PC-9 (cell line): Measurements from ENCODE around the gene TACR2. TPM values are rescaled to one million over a fixed set of nuclear protein-coding genes. Genes with fewer than 3 reads are reported as not detected.

Experiments
- BruUV-seq: library from RNA; stranded (reverse); fragments of 400-500 nt; replicated peaks from 2 replicates; lab custom pipeline; 2021; lab: Mats Ljungman, UMichigan
- CTCF ChIA-PET: fragments of 300-600 bp; sonication (Branson Sonifier 250); formaldehyde crosslinking; loops from one replicate; lab custom pipeline; 2022; ENCODE audit warnings: antibody characterized with exemption; lab: Charles Lee
- POLR2A ChIA-PET: fragments of 300-600 bp; sonication (Branson Sonifier 250); formaldehyde crosslinking; loops from one replicate; lab custom pipeline; 2022; ENCODE audit warnings: antibody characterized with exemption; ENCODE audit not compliant: unreplicated experiment; lab: Charles Lee
- DNase-seq, 2 experiments: peaks; one replicate each; pipeline versions ENCODE4 v3.0.0 to v3.0.0-alpha.2; 2015 to 2022; ENCODE audit warnings: mixed read lengths in 1 of 2
- H2AFZ ChIP-seq: fragments of 200-600 bp; sonication (generic); 2 replicates; pipeline ENCODE4 v1.8.1; 2017; ENCODE audit warnings: antibody characterized with exemption
- H3F3A ChIP-seq: fragments of 200-600 bp; sonication (generic); 2 replicates; pipeline ENCODE4 v1.8.1; 2017; ENCODE audit warnings: antibody characterized with exemption, mild to moderate bottlenecking, low read depth; ENCODE audit not compliant: insufficient read depth
- H3K27ac ChIP-seq: fragments of 200-600 bp; sonication (generic); 2 replicates; pipeline ENCODE4 v1.6.1; 2016; ENCODE audit warnings: mixed run types
- H3K27me3 ChIP-seq: fragments of 200-600 bp; sonication (generic); 2 replicates; pipeline ENCODE4 v1.6.1; 2016; ENCODE audit warnings: low read depth, mixed run types; ENCODE audit not compliant: insufficient read depth
- H3K36me3 ChIP-seq: fragments of 200-600 bp; sonication (generic); 2 replicates; pipeline ENCODE4 v1.6.1; 2016; ENCODE audit warnings: low read depth, mixed run types
- H3K4me1 ChIP-seq: fragments of 200-600 bp; sonication (generic); replicated peaks from 2 replicates; pipeline ENCODE4 v1.6.1; 2016; ENCODE audit warnings: mixed run types; ENCODE audit not compliant: insufficient read depth
- H3K4me2 ChIP-seq: fragments of 200-600 bp; sonication (generic); 2 replicates; pipeline ENCODE4 v1.6.1; 2017; ENCODE audit warnings: mixed run types
- H3K4me3 ChIP-seq: fragments of 200-600 bp; sonication (generic); 2 replicates; pipeline ENCODE4 v1.6.1; 2016; ENCODE audit warnings: mixed run types
- H3K79me2 ChIP-seq: fragments of 200-600 bp; sonication (generic); 2 replicates; pipeline ENCODE4 v1.6.1; 2017; ENCODE audit warnings: low read depth, mixed run types
- H3K9me2 ChIP-seq: fragments of 200-600 bp; sonication (generic); 2 replicates; pipeline ENCODE4 v1.8.1; 2017; ENCODE audit warnings: mild to moderate bottlenecking; ENCODE audit not compliant: insufficient read depth
- H3K9me3 ChIP-seq: fragments of 200-600 bp; sonication (generic); 2 replicates; pipeline ENCODE4 v1.8.1; 2016; ENCODE audit warnings: low read depth; ENCODE audit not compliant: insufficient read depth
- H4K20me1 ChIP-seq: fragments of 200-600 bp; sonication (generic); 2 replicates; pipeline ENCODE4 v1.8.1; 2017; ENCODE audit not compliant: insufficient read depth
- EZH2 ChIP-seq: fragments of 200-600 bp; sonication (generic); IDR thresholded peaks from 2 replicates; pipeline ENCODE4 v1.8.0; 2017; ENCODE audit warnings: antibody characterized with exemption, low read depth
- intact Hi-C: fragments of 100-400 bp; cut with micrococcal nuclease; formaldehyde crosslinking; loops from one replicate; pipeline ENCODE4 v1.10.0; 2022; ENCODE audit not compliant: unreplicated experiment
- total RNA-seq: library from RNA; stranded (reverse); gene quantifications from 2 replicates; pipeline ENCODE4 v1.2.3, GENCODE V29; 2021
- TF ChIP-seq, protein P1 (sequence below): fragments of 200-600 bp; sonication (generic); conservative IDR thresholded peaks from 2 replicates; pipeline ENCODE4 v1.6.1; 2017; ENCODE audit warnings: mixed run types, antibody characterized with exemption, mild to moderate bottlenecking, moderate library complexity

Gene TACR2
- total RNA-seq, 1 experiment from 2014 or later: not detected

DNA sequence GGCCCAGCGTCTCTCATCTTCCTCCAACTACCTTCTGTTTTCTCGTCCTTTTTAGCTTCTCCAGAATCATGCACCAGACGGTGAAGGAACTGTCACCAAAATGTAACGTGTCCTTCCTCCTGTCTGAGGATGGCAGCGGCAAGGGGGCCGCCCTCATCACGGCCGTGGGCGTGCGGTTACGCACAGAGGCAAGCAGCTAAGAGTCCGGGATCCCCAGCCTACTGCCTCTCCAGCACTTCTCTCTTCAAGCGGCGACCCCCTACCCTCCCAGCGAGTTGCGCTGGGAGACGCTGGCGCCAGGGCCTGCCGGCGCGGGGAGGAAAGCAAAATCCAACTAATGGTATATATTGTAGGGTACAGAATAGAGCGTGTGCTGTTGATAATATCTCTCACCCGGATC, 15.8 kb downstream of the TACR2 start:
- no peaks in the 10 kb centered on the region for H3K27me3 ChIP-seq
- TF ChIP-seq, protein P1, sequence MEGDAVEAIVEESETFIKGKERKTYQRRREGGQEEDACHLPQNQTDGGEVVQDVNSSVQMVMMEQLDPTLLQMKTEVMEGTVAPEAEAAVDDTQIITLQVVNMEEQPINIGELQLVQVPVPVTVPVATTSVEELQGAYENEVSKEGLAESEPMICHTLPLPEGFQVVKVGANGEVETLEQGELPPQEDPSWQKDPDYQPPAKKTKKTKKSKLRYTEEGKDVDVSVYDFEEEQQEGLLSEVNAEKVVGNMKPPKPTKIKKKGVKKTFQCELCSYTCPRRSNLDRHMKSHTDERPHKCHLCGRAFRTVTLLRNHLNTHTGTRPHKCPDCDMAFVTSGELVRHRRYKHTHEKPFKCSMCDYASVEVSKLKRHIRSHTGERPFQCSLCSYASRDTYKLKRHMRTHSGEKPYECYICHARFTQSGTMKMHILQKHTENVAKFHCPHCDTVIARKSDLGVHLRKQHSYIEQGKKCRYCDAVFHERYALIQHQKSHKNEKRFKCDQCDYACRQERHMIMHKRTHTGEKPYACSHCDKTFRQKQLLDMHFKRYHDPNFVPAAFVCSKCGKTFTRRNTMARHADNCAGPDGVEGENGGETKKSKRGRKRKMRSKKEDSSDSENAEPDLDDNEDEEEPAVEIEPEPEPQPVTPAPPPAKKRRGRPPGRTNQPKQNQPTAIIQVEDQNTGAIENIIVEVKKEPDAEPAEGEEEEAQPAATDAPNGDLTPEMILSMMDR: no peak
- TF ChIP-seq EZH2: no peak
- no peak overlapping the region for H3K4me3 ChIP-seq
- H4K20me1 ChIP-seq: no peaks in the 10 kb centered on the region
- H3K27ac ChIP-seq: no peak overlapping the region
- H3K36me3 ChIP-seq: 0 out of 2 replicates have a peak, but pooled peaks cover under 1% of the 10 kb centered on the region
- no peaks in the 10 kb centered on the region for H3K9me2 ChIP-seq
- CTCF ChIA-PET: no interaction called here
- H2AFZ ChIP-seq: no peak overlapping the region
- POLR2A ChIA-PET: no interaction called here
- DNase-seq: no peak
- H3K79me2 ChIP-seq: no peaks in the 10 kb centered on the region
- peaks cover 7% of the 10 kb centered on the region; the same call in 1 of the 2 replicates for H3F3A ChIP-seq
- intact Hi-C loops: loop anchor here (10.0 kb wide), 2 partner anchors 314 to 596 kb away; no protein-coding TSS in a partner anchor
- no peak overlapping the region for H3K4me2 ChIP-seq
- no peaks in the 10 kb centered on the region for H3K4me1 ChIP-seq
- BruUV-seq: no TSS peak
- H3K9me3 ChIP-seq: no peaks in the 10 kb centered on the region

DNA sequence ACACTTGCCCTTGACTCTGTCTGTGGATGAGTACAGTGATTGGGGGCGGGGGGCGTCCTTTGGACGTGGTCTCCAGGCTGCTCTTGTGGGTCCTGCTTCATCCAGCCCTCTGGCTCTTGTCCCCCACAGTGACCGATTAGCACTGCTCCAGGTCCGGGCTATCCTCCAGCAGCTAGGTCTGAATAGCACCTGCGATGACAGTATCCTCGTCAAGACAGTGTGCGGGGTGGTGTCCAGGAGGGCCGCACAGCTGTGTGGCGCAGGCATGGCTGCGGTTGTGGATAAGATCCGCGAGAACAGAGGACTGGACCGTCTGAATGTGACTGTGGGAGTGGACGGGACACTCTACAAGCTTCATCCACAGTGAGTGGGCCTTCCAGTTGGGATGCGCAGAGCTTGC, 18.3 kb downstream of the TACR2 start:
- Histone ChIP-seq H3K79me2 (no peaks in the 10 kb centered on the region), H3K4me2 (no peak overlapping the region), H4K20me1 (no peaks in the 10 kb centered on the region), H3K4me3 (no peak overlapping the region), H3K27me3 (no peaks in the 10 kb centered on the region), H3K27ac (no peak overlapping the region), H3K9me3 (no peaks in the 10 kb centered on the region), H2AFZ (no peak overlapping the region), H3K4me1 (no peaks in the 10 kb centered on the region), H3K9me2 (no peaks in the 10 kb centered on the region), H3F3A (no peaks in the 10 kb centered on the region), H3K36me3 (peaks cover 8% of the 10 kb centered on the region; the same call in 1 of the 2 replicates)
- TF ChIP-seq, protein P1: no peak
- no peak for TF ChIP-seq EZH2
- CTCF ChIA-PET: interaction anchor here (0.5 kb wide), 1 partner anchor 192 kb away, joined by 4 read pairs; no protein-coding TSS in a partner anchor
- no peak for DNase-seq
- POLR2A ChIA-PET: interaction anchor here (0.8 kb wide), 1 partner anchor 70 kb away, joined by 6 read pairs; no protein-coding TSS in a partner anchor
- no TSS peak for BruUV-seq
- intact Hi-C loops: no loop called here

DNA sequence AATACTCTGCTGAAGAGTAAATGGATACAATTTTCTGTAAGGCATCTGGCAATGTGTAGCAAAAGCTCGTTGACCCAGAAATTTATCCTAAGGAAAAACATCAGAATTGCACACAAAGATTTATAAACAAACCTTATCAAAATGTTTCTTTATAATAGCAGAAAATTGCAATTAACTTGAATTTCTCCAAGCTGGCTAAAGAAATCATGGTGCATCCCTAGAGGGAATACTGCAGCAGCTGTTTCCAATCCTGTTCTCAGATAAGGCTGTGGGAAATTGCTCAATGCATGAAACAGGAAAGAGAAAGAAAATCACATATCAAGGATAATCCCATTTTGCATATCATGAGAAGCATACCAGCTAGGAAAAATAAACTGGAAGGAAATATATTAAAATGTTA, 18.7 kb downstream of the TACR2 start:
- CTCF ChIA-PET: no interaction called here
- Histone ChIP-seq H3F3A (no peaks in the 10 kb centered on the region), H3K9me3 (no peaks in the 10 kb centered on the region), H3K9me2 (no peaks in the 10 kb centered on the region), H4K20me1 (no peaks in the 10 kb centered on the region), H3K4me2 (no peak overlapping the region), H3K27me3 (no peaks in the 10 kb centered on the region), H3K4me1 (no peaks in the 10 kb centered on the region), H3K36me3 (peaks cover 8% of the 10 kb centered on the region; the same call in 1 of the 2 replicates), H3K79me2 (no peaks in the 10 kb centered on the region), H3K4me3 (no peak overlapping the region), H2AFZ (no peak overlapping the region), H3K27ac (no peak overlapping the region)
- BruUV-seq: no TSS peak
- intact Hi-C loops: no loop called here
- TF ChIP-seq, protein P1: no peak
- no peak for TF ChIP-seq EZH2
- POLR2A ChIA-PET: interaction anchor here (0.8 kb wide), 1 partner anchor 71 kb away, joined by 6 read pairs; no protein-coding TSS in a partner anchor
- DNase-seq: no peak
